ENCODE data around the gene SLC10A4. TPM values are rescaled to one million over a fixed set of nuclear protein-coding genes. Genes with fewer than 3 reads are reported as not detected.

Gene SLC10A4
- total RNA-seq, 2 experiments from 2014 or later = not detected

GRCh38 chr4:48506716-48507115 lies 23.6 kb downstream of the SLC10A4 start:
- TF ChIP-seq CTCF (IDR thresholded peaks at IDR 0.05) = no peak
- intact Hi-C loops (cut with micrococcal nuclease) = no loop called here
- ChIA-PET CTCF (interaction anchor here (0.6 to 1.5 kb wide), 3 partner anchors 19 to 455 kb away, joined by 3 to 4 read pairs (median 3); no protein-coding TSS in a partner anchor), POLR2A (no interaction called here)
- Mint-ChIP-seq H3K4me3 (no peak overlapping the region), H3K27me3 (no peaks in the 10 kb centered on the region), H3K36me3 (ENCODE audit: low read depth) (peaks cover 25% of the 10 kb centered on the region), H3K27ac (no peak overlapping the region), H3K9me3 (no peaks in the 10 kb centered on the region), H3K4me1 (ENCODE audit: low read depth) (peaks cover 5% of the 10 kb centered on the region)
- DNase-seq (no peak), ATAC-seq (no peak)

- ChIA-PET CTCF (interaction anchor here (0.7 to 1.2 kb wide), 3 partner anchors 11 to 69 kb away, joined by 3 to 5 read pairs (median 3); no protein-coding TSS in a partner anchor), POLR2A (interaction anchor here (1.2 kb wide), 1 partner anchor 21 kb away, joined by 3 read pairs; no protein-coding TSS in a partner anchor)
- DNase-seq (no peak), ATAC-seq (no peak)
- H3K27me3 Mint-ChIP-seq = no peaks in the 10 kb centered on the region
- H3K27ac Mint-ChIP-seq = no peak overlapping the region
- peaks cover under 1% of the 10 kb centered on the region for H3K4me1 Mint-ChIP-seq (ENCODE audit: low read depth)
- peaks cover 29% of the 10 kb centered on the region for H3K36me3 Mint-ChIP-seq (ENCODE audit: low read depth)
- intact Hi-C loops (cut with micrococcal nuclease) = no loop called here
- no peak for TF ChIP-seq CTCF (IDR thresholded peaks at IDR 0.05)
- no peaks in the 10 kb centered on the region for H3K9me3 Mint-ChIP-seq
- H3K4me3 Mint-ChIP-seq = no peak overlapping the region
Observed at GRCh38 chr4:48509543-48509942, 26.4 kb downstream of the SLC10A4 start.

- CTCF ChIA-PET = no interaction called here
- no peak for TF ChIP-seq CTCF (IDR thresholded peaks at IDR 0.05)
- POLR2A ChIA-PET = interaction anchor here (0.6 kb wide), 1 partner anchor 131 kb away, joined by 3 read pairs; no protein-coding TSS in a partner anchor
- no peak for DNase-seq
- intact Hi-C loops (cut with micrococcal nuclease) = no loop called here
- no peaks in the 10 kb centered on the region for H3K27me3 Mint-ChIP-seq
- no peak for ATAC-seq
- no peaks in the 10 kb centered on the region for H3K4me1 Mint-ChIP-seq (ENCODE audit: low read depth)
- H3K9me3 Mint-ChIP-seq = no peaks in the 10 kb centered on the region
- no peak overlapping the region for H3K4me3 Mint-ChIP-seq
- peaks cover 29% of the 10 kb centered on the region for H3K36me3 Mint-ChIP-seq (ENCODE audit: low read depth)
- no peak overlapping the region for H3K27ac Mint-ChIP-seq
Observed at GRCh38 chr4:48518143-48518542, 35.0 kb downstream of the SLC10A4 start.

GRCh38 chr4:48526406-48526805 lies 43.3 kb downstream of the SLC10A4 start:
- Mint-ChIP-seq H3K4me3 (no peak overlapping the region), H3K27me3 (no peaks in the 10 kb centered on the region), H3K36me3 (ENCODE audit: low read depth) (peaks cover 43% of the 10 kb centered on the region), H3K4me1 (ENCODE audit: low read depth) (peaks cover 2% of the 10 kb centered on the region), H3K9me3 (no peaks in the 10 kb centered on the region), H3K27ac (no peak overlapping the region)
- intact Hi-C loops (cut with micrococcal nuclease) = no loop called here
- CTCF ChIA-PET = interaction anchor here (1.0 to 1.7 kb wide), 4 partner anchors 10 to 435 kb away, joined by 3 to 5 read pairs (median 4); no protein-coding TSS in a partner anchor
- ATAC-seq (no peak), DNase-seq (no peak)
- TF ChIP-seq CTCF (IDR thresholded peaks at IDR 0.05) = no peak
- POLR2A ChIA-PET = no interaction called here

GRCh38 chr4:48538358-48538757 lies 55.2 kb downstream of the SLC10A4 start:
- TF ChIP-seq CTCF (IDR thresholded peaks at IDR 0.05) = no peak
- CTCF ChIA-PET = interaction anchor here (1.0 kb wide), 1 partner anchor 424 kb away, joined by 4 read pairs; no protein-coding TSS in a partner anchor
- H3K36me3 Mint-ChIP-seq (ENCODE audit: low read depth) = peaks cover 30% of the 10 kb centered on the region

More at GRCh38 chr4:48538358-48538757, 55.2 kb downstream of the SLC10A4 start:
- H3K4me1 Mint-ChIP-seq (ENCODE audit: low read depth) = no peaks in the 10 kb centered on the region
- POLR2A ChIA-PET = no interaction called here
- ATAC-seq (no peak), DNase-seq (no peak)
- intact Hi-C loops (cut with micrococcal nuclease) = no loop called here
- no peak overlapping the region for H3K4me3 Mint-ChIP-seq
- H3K27me3 Mint-ChIP-seq = no peaks in the 10 kb centered on the region
- H3K9me3 Mint-ChIP-seq = no peaks in the 10 kb centered on the region
- H3K27ac Mint-ChIP-seq = no peak overlapping the region

Other genes with a start within 250 kb of the SLC10A4 start
- gene TEC, start 213.5 kb upstream of the SLC10A4 start, total RNA-seq = 1 to 10 TPM; 3.6 to 4.2 TPM
- gene SLAIN2, start 141.8 kb upstream of the SLC10A4 start, total RNA-seq = 10 to 100 TPM; 48.6 to 53.2 TPM
- gene ZAR1, start 6.9 kb downstream of the SLC10A4 start, total RNA-seq = not detected

Data from activated CD8-positive, alpha-beta T cell treated with anti-CD3 and anti-CD28 coated beads for 36 hours (primary cell).